ENCODE data around the gene ZFYVE28.
"Not testable (repeated sequence)": the region's sequence is repeated elsewhere in the genome, so short reads cannot be mapped to it uniquely, and the experiment has no call there.

Gene ZFYVE28

DNA sequence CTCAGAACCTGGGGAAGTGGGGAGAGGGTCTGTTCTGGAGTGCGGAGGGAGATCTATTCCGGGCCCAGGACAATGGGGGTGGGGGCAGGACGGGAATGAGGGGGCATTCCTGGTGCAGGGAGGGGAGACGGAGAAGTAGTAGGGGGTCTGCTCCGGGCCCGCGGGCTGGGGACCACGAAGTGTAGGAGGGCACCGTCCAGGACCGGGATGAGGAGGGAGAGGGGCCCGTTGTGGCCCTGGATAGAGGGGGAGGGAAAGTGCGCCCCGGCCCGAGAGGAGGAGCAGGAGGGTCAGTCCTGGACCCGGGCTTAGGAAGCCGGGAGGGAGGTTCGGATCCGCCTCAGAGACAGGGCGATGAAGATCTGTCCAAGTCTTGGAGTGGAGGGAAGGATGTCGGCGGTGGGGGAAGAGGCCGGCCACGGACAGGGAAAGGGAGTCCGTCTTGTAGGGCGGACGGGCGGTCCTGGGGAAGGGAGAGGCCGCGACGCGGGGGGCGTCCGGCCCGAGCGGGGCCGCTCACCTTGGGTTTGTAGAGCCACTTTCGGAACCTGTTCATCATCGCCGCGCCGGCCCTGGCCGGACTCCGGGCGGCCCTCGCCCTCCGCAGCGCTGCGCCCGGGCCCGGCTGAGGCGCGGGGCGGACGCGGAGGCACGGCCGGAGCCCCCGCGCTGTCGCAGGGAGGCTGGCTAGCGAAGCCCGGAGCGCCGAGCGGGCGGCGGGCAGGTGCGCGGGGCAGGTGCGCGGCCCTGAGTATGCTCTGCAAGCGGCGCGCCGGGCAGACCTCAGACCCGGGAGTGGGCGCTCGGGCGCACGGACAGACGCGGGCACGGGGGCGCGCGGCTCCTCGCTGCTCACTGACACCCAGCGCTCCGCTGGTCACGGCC, at the start of gene ZFYVE28:
Gene ZFYVE28 (minus strand): TSS at position 881 of the 885 bp plus-strand sequence. CDS start 322 bp downstream, at position 559.
- DNase-seq (ENCODE audit: low read depth in 2 of 2): no peak

DNA sequence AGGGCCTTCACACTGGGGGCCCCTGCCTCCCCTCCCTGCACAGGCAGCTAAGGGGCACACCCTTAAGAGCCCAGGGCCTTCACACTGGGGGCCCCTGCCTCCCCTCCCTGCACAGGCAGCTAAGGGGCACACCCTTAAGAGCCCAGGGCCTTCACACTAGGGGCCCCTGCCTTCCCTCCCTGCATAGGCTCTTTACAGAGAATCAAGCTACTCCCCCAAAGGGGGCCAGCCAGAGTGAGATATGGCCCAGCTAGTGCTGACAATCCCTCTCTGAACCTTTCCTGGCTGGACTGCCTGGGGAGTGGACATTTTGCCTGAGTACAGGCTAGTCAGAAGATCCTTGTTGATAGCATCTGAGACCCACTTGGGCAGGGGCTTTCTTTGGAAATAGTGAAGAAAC, 47.1 kb upstream of the ZFYVE28 start:
- not testable (repeated sequence) for DNase-seq (ENCODE audit: low read depth in 2 of 2)

DNA sequence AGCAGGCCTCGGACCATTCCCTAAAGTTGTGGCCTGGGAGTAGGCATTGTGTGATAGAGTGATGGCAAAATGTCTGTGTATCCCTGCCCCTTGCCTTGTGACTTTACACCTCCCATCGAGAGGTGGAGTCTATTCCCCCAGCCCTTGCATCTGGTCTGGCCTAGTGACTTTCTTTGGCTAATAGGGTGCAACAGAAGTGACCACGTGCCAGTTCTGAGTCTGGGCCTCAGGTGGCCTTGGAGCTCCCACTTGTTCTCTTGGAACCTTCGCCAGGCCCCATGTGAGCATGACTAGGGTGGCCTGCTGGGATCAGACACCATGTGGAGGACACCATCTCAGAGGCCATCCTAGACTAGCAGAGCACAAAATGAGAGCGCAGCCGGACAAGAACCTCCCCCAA, 46.6 kb upstream of the ZFYVE28 start:
- DNase-seq (ENCODE audit: low read depth in 2 of 2): no peak

DNA sequence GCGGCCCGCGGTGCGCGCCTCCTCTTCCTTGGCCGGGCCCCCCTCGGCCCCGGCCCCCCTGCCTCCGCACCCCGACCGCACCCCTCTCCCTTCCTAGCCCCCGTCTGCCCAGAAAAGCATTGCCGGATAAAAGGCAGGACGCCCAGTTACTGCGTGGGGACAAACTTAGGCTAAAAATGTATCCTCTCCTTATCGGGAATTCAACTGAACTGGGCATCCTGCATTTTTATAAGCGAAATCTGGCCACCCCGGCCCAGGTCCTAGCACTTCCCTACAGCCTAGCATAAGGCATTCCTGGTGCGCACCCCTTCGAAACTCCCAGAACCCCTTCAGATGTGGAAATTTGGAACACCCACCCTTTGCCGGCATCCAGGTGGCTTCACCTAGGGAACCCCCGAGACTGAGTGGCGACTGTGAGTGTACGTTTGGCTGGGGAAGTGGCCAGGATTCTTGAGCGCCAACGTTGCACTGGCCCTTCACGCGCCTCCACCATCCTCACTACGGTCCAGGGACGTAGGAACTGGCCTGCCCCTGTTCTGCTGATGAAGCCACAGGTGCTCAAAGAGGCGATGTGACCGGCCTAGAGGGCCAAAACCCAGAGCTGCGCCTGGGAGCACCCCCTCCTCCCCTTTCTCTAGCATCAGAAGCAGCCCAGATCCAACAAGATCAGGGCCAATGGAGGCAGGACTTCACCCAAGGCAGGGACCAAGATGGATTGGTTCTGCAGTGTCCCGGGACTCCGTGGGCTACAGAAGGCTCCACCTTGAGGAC, 44.7 kb upstream of the ZFYVE28 start:
- DNase-seq (ENCODE audit: low read depth in 2 of 2): no peak

DNA sequence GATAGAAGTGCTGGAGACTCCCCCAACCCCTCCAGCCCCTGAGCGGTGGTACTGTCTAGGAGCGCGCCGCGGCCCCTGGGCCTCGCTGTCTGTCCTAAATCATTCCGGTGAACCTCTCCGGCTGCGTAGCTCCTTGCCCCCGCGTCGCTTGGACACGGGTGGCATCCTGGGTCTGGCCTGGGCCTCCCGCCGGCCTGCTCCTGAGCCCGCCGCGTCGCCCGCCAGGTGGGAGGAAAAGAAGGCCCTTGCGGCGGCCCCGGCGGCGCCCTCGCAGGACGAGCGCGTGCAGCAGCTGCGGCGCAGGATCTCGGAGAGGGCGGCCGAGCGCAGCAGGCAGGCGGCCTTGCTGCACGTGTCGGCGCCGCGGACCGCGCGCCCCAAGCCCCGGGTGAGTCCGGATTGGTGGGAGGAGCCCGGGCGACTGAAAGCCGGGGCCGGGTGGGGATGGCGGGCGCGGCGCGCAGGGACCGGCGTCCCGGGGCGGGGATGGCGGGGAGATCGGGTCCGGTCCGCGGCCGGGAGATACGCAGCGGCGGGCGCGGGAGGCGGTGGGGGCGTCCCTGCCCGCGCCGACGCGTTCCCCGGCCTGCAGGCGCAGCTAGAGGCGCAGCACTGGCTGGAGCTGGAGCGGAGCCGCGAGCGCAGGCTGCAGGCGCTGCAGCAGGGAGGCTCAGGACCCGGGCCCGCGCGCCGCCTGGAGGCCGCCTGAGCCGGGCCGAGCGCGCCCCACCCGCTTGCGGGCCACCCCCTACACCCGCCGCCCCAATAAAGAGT, 44.0 kb upstream of the ZFYVE28 start:
- peak; percentile 17 to 53 for DNase-seq (ENCODE audit: low read depth in 2 of 2)

DNA sequence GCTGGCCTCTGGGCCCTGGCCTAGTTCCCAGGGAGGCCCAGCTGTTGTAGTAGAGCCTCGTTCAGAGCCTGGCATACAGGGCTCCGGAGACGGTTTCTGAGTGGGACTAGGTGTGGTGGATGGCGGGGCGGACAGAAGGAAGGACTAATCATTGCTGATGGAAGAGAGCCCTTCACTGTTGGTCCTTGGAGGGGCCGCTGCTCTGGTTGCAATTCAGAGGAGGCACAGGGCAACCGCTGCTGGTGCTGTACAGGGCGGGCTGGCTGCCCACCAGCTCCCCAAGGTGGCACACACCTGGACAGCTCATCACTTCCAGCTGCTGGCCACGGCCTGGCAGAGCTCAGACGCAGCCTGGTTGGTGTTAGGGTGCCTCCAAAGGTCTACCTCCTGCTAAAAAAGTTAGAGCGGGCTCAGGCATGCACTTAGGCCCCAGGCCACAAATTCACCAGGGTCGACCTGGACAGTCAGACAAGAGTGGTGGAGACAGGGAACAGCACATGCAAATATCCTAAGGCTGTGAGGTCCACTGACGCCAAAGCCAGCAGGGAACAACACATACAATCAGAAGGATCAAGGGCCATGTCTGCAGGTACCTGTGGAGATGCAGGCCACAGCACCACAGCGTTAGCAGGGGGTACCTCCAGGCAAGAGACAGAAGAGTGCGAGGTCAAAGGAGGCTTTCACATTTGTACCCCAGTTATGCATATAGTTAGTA, 43.0 kb upstream of the ZFYVE28 start:
- no peak for DNase-seq (ENCODE audit: low read depth in 2 of 2)

DNA sequence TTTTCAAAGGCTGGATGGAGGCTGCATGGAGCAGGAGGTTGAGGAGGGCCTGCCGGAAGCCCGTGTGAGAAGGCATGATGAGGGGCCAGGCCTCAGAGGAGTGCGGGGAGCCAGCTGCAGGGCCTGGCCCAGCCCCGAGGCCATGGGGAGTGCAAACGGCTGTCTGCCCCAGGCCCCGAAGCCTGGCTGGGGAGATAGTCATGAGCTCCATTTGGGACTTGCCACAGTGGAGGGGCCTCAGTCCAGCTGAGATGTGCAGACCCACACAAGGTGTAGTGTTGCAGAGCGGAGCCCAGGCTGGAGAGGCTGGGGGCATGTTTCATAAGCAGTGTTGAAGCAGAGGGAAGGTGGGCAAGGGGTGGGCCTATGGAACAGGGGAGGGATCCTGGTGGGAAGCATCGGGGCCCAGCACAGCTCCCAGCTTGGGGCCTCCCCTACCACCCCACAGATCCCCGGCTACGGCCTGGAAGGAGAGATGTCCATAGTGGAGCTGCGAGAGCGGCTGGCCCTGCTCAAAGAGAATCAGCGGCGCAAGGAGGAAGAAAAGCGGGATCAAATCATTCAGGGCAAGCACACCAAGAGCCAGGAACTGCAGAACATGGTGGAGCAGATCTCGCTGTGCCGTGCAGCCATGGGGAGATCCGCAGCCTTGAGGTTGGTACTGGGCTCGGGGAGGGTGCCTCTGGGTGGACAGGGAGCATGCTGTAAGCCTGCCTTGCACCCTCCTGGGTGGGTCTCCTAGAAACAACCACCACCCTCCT, 41.3 kb upstream of the ZFYVE28 start:
- DNase-seq (ENCODE audit: low read depth in 2 of 2): no peak

DNA sequence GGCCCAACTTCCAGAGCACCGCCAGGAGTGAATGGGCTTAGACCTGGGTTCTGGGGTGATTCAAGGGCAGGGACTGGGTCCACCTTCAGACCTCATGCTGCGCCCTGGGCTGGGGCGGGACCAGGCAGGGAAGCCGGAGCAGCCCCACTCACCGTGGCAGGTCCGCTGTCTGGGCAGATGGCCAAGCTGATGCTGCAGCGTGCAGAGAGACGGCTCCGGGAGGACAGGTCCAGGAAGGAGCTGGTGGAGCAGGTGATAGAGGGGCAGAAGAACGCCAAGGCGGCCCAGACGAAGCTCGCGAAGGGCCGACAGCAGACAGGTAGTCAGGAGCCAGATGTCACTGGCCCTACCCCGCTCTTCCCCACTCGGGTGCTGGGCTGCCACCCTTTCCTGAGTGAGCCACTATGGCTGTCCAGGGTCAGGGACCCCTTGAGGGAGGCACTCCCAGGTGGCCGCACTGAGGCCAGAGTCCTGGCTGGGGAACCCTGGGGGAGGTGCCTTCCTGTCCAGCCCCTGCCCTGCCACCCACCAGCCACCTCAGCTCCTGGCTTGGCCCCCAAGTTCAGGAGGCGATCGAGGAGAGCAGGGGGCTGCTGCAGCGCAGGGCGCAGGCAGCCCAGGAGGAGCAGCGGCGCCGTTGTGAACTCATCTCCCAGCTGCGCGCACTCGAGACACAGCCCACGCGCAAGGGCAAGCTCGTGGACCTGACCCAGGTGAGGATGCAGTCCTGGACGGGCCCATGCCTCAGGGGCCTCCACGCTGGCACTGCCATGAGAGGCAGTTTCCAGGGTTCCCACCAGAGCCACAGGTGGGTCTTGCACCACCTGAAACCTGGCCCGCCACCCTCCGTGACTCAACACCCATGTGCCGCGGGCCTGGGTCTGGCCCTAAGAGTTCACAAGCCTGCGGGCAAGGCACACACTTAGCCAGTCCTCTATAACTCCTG, 40.4 kb upstream of the ZFYVE28 start:
- no peak for DNase-seq (ENCODE audit: low read depth in 2 of 2)

DNA sequence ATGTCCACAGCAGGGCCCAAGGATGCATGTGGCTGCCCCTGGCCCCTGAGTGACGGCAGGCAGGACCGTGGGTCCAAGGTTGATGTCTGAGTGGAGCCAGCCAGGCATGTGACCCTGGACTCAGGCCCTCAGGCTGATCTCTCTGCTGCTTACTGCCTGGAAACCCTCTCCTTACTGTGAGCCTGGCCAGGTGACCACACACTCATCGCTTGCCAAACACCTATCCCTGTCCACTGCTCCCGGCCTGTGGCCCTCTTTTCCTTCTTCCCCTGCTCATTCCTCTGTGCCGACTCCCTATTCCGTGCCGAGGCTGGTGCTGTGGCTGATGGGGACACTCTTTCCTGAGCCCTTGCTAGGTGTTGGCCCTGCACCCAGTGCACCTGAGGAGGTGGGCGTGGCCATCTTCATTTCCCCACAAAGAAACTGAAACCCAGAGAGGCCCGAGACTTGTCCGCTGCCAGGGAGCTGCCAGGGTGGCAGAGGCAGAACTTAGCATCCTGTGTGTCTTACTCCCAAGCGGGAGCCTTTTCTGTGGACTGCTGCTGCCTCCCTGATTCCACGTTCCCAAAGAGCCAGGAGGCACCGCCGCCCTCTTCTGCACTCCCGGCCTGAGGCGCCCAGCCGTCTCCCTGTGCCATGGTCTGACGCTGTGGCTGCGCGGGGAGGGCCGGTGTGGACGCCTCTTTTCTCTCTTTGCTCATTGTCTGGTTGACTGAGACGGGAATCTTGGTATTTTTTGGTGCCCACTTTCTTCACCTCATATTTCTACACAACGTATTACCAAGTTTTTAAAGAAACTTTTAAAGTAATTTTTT, 39.2 kb upstream of the ZFYVE28 start:
- DNase-seq (ENCODE audit: low read depth in 2 of 2): no peak

DNA sequence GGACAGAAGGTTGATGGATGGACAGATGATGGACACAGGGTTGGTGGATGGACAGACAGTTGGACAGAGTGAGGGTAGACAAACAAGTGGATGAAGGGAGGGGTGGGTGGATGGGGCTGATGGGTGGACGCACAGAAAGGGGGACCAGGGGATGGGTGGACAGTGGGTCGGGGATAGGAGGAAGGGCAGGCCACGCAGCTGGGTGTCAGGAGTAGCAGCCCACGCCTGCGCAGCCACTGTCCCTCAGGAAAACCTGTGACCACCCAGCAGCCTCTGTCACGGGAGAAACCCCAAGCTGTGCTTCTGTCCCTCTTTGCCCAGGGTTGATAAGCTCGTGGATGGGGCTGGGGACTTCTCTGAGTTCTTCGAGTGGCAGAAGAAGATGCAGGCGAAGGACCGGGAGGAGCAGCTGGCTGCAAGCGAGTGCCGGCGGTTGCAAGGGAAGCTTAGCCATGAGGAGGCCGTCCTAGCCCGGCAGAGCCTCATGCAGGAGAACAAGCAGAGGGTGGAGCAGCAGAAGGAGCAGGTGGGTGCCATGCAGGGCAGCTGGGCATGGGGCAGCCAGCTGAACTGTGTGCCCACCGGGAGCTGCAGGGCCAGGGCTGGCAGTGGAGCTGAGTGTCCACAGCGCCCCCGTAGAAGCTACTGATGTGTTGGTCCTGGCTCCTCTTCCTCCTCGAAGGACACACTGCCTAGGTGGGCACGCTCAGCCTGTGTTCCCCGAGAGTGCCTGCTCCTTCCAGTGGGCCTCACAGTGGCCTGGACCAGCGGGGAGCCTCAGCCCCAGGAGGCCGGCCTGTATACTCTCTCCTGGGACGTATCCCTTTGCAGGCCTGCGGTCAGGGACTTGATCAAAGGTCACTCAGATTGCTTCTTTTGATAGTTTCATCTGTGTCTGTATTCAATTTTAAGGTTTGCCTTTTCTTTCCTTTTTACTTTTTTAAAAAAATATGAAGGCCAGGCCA, 33.7 kb upstream of the ZFYVE28 start:
- no peak for DNase-seq (ENCODE audit: low read depth in 2 of 2)

DNA sequence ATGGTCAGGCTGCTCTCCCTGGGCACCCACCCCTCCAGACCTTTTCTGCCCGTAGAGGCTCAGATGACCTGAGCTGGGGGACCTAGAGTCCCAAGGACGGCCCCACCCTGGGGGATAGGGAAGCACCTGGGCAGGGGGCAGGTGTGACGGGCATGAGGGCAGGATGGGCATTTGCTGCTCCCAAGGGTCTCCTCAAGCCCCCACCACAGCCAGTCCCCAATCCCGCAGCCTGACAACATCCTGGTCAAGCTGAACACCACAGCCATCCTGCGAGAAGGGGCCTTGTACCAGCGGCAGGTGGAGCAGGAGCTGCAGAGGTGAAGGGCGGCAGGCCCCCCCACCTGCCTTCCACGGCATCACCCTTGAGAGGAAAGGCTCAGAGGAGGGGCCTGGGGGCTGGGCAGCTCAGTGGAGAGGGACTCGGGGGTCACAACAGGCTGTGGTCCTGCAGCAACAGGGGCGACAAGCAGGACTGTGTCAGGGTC, 32.6 kb upstream of the ZFYVE28 start:
- no peak for DNase-seq (ENCODE audit: low read depth in 2 of 2)

DNA sequence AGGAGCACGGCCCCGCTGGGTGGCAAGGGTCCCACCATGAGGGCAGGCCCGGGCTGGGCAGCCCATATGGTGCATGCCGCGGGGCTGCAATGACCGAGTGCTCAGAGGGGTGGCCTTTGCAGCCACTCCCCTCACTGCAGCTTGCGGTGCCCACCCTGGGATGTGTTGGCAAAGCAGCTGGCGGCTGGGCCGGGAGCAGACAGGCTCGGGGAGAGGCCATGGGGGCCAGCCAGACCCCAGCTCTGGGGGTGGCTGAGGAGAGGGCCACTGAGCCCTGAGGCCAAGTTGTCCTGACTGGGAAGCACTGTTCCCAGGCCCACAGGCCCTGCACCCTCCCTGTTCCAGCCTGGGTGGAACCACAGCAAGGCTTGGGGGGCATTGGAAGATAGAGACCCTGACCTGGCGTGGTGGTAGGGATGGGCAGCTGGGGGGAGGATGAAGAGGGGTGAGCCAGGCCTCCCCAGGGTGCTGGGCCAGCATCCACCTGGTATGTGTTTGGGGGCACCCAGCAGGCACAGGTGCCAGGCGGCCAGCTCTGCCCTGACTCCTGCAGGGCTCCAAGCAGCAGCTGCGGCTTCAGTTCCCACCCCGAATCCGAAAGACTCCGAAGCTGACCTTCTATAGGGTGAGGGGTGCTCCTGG, 32.1 kb upstream of the ZFYVE28 start:
- DNase-seq (ENCODE audit: low read depth in 2 of 2): no peak

DNA sequence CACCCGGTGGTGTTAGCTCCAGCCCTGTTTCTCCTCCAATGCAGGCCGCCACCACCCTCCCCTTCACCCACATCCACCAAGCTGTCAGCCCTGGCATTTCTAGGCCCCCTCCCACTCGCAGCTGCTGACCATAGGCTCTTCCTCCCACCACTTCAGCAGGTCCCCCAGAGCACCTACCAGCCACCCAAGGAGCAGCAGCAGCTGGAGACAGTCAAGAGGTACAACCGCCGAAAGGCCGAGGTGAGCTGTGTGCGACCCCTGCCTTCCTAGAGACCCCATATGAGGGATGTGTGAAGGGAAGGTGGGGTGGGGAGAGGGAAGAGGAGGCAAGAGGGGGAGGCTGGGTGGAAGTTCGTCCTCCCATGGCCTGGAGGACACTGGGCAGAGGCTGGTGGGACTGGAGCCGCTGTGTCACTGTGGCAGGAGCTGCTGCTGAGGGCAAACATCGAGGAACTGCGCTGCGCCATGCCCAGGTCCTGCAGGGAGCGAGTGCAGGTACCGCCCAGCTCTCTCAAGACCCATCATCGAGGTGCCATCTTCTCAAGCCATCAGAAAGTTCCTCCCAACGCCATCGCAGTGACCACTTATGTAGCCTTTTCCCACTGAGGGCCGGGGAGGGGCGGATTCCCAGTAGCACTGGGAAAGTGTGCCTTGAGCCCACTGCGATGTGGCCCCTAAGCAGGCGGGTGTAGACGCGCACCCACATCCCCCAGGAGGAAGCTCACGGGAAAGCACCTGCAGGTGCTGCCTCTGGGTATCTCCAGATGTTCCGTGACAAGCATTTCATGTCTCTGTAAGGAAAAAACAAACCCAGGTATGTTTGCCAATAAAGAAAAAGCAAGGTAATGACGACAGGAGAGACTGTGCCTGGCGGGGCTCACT, 31.3 kb upstream of the ZFYVE28 start:
- no peak for DNase-seq (ENCODE audit: low read depth in 2 of 2)

DNA sequence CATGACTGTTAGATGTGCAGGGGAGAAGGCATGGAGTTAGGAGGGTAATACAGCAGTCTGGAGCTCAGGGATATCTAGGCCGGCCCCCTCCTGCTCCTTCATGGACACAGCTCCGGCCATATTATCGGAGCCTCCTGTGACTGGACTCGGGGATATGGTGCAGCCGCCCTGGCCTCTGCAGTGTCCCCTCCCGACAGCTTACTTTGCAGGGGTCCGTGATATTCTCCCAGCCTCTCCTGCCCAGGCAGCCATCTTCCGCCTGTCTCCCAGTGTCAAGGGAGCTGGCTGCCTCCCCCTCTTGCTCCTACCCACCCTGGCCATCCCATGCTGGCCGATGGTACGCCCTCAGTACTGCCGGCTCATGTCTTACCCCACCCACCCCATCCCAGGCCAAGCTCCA, 30.6 kb upstream of the ZFYVE28 start:
- no peak for DNase-seq (ENCODE audit: low read depth in 2 of 2)

DNA sequence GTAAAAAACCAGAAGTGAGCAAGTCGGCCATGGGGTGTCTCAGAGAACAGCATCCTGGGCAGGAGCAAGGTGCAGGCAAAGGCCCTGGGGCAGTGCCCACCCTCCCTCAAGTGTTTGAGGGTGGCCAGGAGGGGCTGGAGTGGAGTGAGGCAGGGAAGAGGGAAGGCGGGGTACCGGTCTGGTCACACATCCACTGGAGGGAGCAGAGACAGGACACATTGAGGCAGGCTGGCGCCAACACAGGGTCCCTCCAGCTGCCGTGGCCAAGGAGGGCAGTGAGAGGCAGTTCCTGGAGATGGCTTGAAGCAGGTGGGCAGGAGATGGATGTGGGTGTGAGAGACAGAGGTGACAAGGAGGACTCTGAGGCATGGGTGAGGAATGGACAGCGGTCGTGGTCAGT, 30.1 kb upstream of the ZFYVE28 start:
- DNase-seq (ENCODE audit: low read depth in 2 of 2): no peak

Measured in stimulated activated CD4-positive, alpha-beta T cell treated with anti-CD3 and anti-CD28 coated beads, Interleukin-15, amount 100 ng/mL, for 48 hours (primary cell).